ENCODE results near the gene SLC17A2. TPM values are rescaled to one million over a fixed set of nuclear protein-coding genes. Genes with fewer than 3 reads are reported as not detected.

SLC17A2 gene
- total and polyA plus RNA-seq, 2 of the 13 experiments (the other 11 are each of a cell fraction or from before 2014, with no cell fraction given), result 11.2 to 32.4 TPM

- peak; percentile 67 for TF ChIP-seq ASH2L (IDR thresholded peaks at IDR 0.05; ENCODE audit: insufficient read length, low read depth, low read length)
- no peak for TF ChIP-seq NRL (CRISPR knock-in tag; IDR thresholded peaks at IDR 0.05; ENCODE audit: borderline replicate concordance)
- TF ChIP-seq, protein P1, sequence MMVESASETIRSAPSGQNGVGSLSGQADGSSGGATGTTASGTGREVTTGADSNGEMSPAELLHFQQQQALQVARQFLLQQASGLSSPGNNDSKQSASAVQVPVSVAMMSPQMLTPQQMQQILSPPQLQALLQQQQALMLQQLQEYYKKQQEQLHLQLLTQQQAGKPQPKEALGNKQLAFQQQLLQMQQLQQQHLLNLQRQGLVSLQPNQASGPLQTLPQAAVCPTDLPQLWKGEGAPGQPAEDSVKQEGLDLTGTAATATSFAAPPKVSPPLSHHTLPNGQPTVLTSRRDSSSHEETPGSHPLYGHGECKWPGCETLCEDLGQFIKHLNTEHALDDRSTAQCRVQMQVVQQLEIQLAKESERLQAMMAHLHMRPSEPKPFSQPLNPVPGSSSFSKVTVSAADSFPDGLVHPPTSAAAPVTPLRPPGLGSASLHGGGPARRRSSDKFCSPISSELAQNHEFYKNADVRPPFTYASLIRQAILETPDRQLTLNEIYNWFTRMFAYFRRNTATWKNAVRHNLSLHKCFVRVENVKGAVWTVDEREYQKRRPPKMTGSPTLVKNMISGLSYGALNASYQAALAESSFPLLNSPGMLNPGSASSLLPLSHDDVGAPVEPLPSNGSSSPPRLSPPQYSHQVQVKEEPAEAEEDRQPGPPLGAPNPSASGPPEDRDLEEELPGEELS (CRISPR knock-in tag; IDR thresholded peaks at IDR 0.05), result peak; percentile 75
- TF ChIP-seq IRF9 (CRISPR knock-in tag; IDR thresholded peaks at IDR 0.05; ENCODE audit: borderline replicate concordance), result no peak; the same call in 1 of the 2 replicates
- TF ChIP-seq, protein P2, sequence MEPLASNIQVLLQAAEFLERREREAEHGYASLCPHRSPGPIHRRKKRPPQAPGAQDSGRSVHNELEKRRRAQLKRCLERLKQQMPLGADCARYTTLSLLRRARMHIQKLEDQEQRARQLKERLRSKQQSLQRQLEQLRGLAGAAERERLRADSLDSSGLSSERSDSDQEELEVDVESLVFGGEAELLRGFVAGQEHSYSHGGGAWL (CRISPR knock-in tag; IDR thresholded peaks at IDR 0.05), result no peak
- no peak for TF ChIP-seq LCORL (IDR thresholded peaks at IDR 0.05)
- TF ChIP-seq LCORL (CRISPR knock-in tag; IDR thresholded peaks at IDR 0.05), result no peak
- no peak for TF ChIP-seq ZNF652 (CRISPR knock-in tag; IDR thresholded peaks at IDR 0.05; ENCODE audit: borderline replicate concordance, low read depth)
- TF ChIP-seq ZNF615 (CRISPR knock-in tag; IDR thresholded peaks at IDR 0.05; ENCODE audit: borderline replicate concordance), result no peak
- TF ChIP-seq HNRNPK (IDR thresholded peaks at IDR 0.05; ENCODE audit: low read depth, low read length, poor library complexity, severe bottlenecking), result no peak
- no peak for TF ChIP-seq ZNF234 (CRISPR knock-in tag; conservative IDR thresholded peaks at IDR 0.05)
- peak; percentile 68; the same call in 1 of the 2 replicates for TF ChIP-seq SNAPC5 (CRISPR knock-in tag; IDR thresholded peaks at IDR 0.05; ENCODE audit: borderline replicate concordance)
- no peak for TF ChIP-seq SCMH1 (CRISPR knock-in tag; IDR thresholded peaks at IDR 0.05; ENCODE audit: borderline replicate concordance)
- TF ChIP-seq FIP1L1 (IDR thresholded peaks at IDR 0.05; ENCODE audit: borderline replicate concordance, insufficient read depth, low read depth, low read length), result no peak
- no peak for TF ChIP-seq ZNF790 (CRISPR knock-in tag; IDR thresholded peaks at IDR 0.05; ENCODE audit: borderline replicate concordance)
- TF ChIP-seq SP2 (CRISPR knock-in tag; IDR thresholded peaks at IDR 0.05), result no peak
- TF ChIP-seq PRPF4 (IDR thresholded peaks at IDR 0.05; ENCODE audit: low read depth, low read length, poor library complexity, severe bottlenecking), result no peak
- no peak for TF ChIP-seq YEATS4 (CRISPR knock-in tag; IDR thresholded peaks at IDR 0.05; ENCODE audit: borderline replicate concordance)
- TF ChIP-seq ZNF20 (CRISPR knock-in tag; IDR thresholded peaks at IDR 0.05), result no peak
- no peak for TF ChIP-seq ZNF333 (CRISPR knock-in tag; IDR thresholded peaks at IDR 0.05; ENCODE audit: borderline replicate concordance)
- no peak for TF ChIP-seq ZNF432 (CRISPR knock-in tag; IDR thresholded peaks at IDR 0.05; ENCODE audit: borderline replicate concordance)
- TF ChIP-seq, protein P3, sequence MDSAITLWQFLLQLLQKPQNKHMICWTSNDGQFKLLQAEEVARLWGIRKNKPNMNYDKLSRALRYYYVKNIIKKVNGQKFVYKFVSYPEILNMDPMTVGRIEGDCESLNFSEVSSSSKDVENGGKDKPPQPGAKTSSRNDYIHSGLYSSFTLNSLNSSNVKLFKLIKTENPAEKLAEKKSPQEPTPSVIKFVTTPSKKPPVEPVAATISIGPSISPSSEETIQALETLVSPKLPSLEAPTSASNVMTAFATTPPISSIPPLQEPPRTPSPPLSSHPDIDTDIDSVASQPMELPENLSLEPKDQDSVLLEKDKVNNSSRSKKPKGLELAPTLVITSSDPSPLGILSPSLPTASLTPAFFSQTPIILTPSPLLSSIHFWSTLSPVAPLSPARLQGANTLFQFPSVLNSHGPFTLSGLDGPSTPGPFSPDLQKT (CRISPR knock-in tag; IDR thresholded peaks at IDR 0.05; ENCODE audit: borderline replicate concordance), result no peak
- no peak for TF ChIP-seq ZNF30 (CRISPR knock-in tag; IDR thresholded peaks at IDR 0.05)
- peak; percentile 74 for TF ChIP-seq ZNF644 (CRISPR knock-in tag; IDR thresholded peaks at IDR 0.05; ENCODE audit: low read depth)
- no peak for TF ChIP-seq ZSCAN30 (CRISPR knock-in tag; IDR thresholded peaks at IDR 0.05)
Measured at GRCh38 chr6:25930532-25931410, at the start of gene SLC17A2 (continued).
